ENCODE measurements around the gene MUC20. TPM values are rescaled to one million over a fixed set of nuclear protein-coding genes. Genes with fewer than 3 reads are reported as not detected.

The MUC20 gene
- total RNA-seq, 6 donors from 2014 or later, result 10.1 to 39.8 (median 15.2) TPM

DNA sequence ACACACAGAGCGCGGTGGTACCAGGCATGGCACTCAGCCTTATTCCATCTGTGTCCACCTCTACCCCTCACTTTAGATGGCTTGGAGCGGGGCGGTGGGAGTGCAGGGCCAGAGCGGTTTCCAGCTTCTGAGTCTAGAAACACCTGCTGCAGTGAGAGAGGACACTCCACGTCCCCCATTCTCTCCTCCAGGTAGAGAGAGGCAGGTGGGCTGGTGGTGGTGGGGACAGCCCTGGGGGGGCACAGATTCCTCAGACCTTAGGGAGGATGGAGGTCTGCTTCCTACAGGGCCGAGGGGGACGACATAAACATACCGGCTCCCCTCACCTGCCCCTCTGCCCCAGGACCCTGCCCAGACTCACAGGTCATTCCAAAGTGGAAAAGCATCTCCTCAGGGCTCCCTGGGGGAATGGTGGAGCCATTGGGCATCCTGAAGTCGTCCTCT is 40.4 kb downstream of the MUC20 start:
- no peaks in the 10 kb centered on the region for H3K36me3 ChIP-seq
- TF ChIP-seq EP300 (IDR thresholded peaks at IDR 0.05) (no peak), POLR2A (IDR thresholded peaks at IDR 0.05) (no peak), CTCF (IDR thresholded peaks at IDR 0.05) (no peak)
- no peaks in the 10 kb centered on the region for H3K9me3 ChIP-seq
- WGBS, 2 donors, result 69 to 84% methylated on average over 7 to 10 of the region's 10 CpGs
- H3K4me1 ChIP-seq, result peaks cover 0 to 17% (median 3%) of the 10 kb centered on the region in 4 donors
- DNase-seq (no peak), ATAC-seq (ENCODE audit: low FRiP score in 2 of 2) (no peak)
- H3K27me3 ChIP-seq, result peaks cover 0 to 10% (median 2%) of the 10 kb centered on the region in 4 donors
- H3K27ac ChIP-seq, result no peak overlapping the region
- no peak overlapping the region for H3K4me3 ChIP-seq

- Histone ChIP-seq H3K27ac (no peak overlapping the region), H3K9me3 (no peaks in the 10 kb centered on the region), H3K4me3 (no peak overlapping the region), H3K36me3 (no peaks in the 10 kb centered on the region), H3K4me1 (peaks cover 0 to 17% (median 3%) of the 10 kb centered on the region in 4 donors), H3K27me3 (peaks cover 0 to 10% (median 2%) of the 10 kb centered on the region in 4 donors)
- TF ChIP-seq POLR2AphosphoS5 (IDR thresholded peaks at IDR 0.05), result no peak
- TF ChIP-seq EP300 (IDR thresholded peaks at IDR 0.05), result no peak
- no peak for TF ChIP-seq CTCF (IDR thresholded peaks at IDR 0.05)
- no peak for TF ChIP-seq POLR2A (IDR thresholded peaks at IDR 0.05)
- 25 to 26% methylated on average over 25 to 31 of the region's 52 CpGs for WGBS, 2 donors
- no peak for ATAC-seq (ENCODE audit: low FRiP score in 2 of 2)
- peak in 1 of 2 donors; percentile 81 for DNase-seq
Observed at GRCh38 chr3:195761567-195762248, 40.9 kb downstream of the MUC20 start.

DNA sequence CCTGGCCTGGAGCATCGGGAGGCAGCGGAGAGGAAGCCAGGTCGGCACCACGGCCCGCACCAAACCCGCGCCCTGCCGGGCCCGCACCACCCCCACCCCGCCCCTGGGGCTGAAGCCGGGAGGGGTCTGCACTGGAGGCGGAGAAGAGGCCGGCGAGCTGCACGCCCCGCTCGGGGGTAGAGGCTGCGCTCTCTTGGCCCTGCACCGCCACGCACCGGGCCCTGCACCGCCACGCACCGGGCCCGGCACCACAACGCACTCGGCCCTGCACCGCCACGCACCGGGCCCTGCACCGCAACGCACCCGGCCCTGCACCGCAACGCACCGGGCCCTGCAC is 41.4 kb downstream of the MUC20 start:
- 68 to 88% methylated on average over 18 to 27 of the region's 36 CpGs for WGBS, 2 donors
- Histone ChIP-seq H3K27ac (no peak overlapping the region), H3K4me1 (peaks cover 0 to 16% (median 3%) of the 10 kb centered on the region in 4 donors), H3K27me3 (peaks cover 0 to 10% (median 2%) of the 10 kb centered on the region in 4 donors), H3K4me3 (no peak overlapping the region), H3K36me3 (no peaks in the 10 kb centered on the region), H3K9me3 (no peaks in the 10 kb centered on the region)
- TF ChIP-seq POLR2AphosphoS5 (IDR thresholded peaks at IDR 0.05), result no peak
- no peak for TF ChIP-seq EP300 (IDR thresholded peaks at IDR 0.05)
- no peak for TF ChIP-seq CTCF (IDR thresholded peaks at IDR 0.05)
- no peak for TF ChIP-seq POLR2A (IDR thresholded peaks at IDR 0.05)
- ATAC-seq (ENCODE audit: low FRiP score in 2 of 2) (no peak), DNase-seq (no peak)

DNA sequence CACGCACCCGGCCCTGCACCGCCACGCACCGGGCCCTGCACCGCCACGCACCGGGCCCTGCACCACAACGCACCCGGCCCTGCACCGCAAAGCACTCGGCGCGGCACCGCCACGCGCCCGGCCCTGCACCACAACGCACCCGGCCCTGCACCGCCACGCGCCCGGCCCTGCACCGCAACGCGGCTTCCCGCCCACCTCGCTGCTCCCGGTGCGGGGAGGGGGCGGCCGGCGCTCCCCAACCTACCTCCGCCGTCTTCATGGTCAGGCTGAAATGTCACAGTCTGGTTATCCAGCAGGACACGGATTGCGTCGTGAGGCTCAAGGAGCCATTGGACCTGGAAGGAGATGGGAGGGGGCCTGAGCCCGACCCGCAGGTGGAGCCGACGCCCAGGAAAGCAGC is 41.8 kb downstream of the MUC20 start:
- DNase-seq (peak in 1 of 2 donors; percentile 81), ATAC-seq (ENCODE audit: low FRiP score in 2 of 2) (no peak)
- Histone ChIP-seq H3K9me3 (no peaks in the 10 kb centered on the region), H3K4me1 (peaks cover 0 to 12% (median under 1%) of the 10 kb centered on the region in 4 donors), H3K27me3 (peaks cover 0 to 10% (median 2%) of the 10 kb centered on the region in 4 donors), H3K36me3 (no peaks in the 10 kb centered on the region), H3K27ac (no peak overlapping the region), H3K4me3 (no peak overlapping the region)
- 79 to 89% methylated on average over 21 to 39 of the region's 43 CpGs for WGBS, 2 donors
- TF ChIP-seq EP300 (IDR thresholded peaks at IDR 0.05), result no peak
- no peak for TF ChIP-seq POLR2A (IDR thresholded peaks at IDR 0.05)
- no peak for TF ChIP-seq CTCF (IDR thresholded peaks at IDR 0.05)
- no peak for TF ChIP-seq POLR2AphosphoS5 (IDR thresholded peaks at IDR 0.05)
